Fibroblast of gingiva (primary cell): ENCODE results near the gene LRRC4C.

Source experiments
- DNase-seq: peaks from one replicate; pipeline ENCODE4 v3.0.0-alpha.2; 2011; ENCODE audit warnings: low read depth

The LRRC4C gene

GRCh38 chr11:41250408-41250935 is 209.0 kb downstream of the LRRC4C start:
- no peak for DNase-seq

- DNase-seq = no peak
These were observed 211.8 kb downstream of the LRRC4C start for GRCh38 chr11:41247621-41248020.

GRCh38 chr11:41246399-41246745 is 213.1 kb downstream of the LRRC4C start:
- DNase-seq = no peak

GRCh38 chr11:41245704-41246398 is 213.6 kb downstream of the LRRC4C start:
- DNase-seq = no peak

GRCh38 chr11:41245184-41245583 is 214.3 kb downstream of the LRRC4C start:
- no peak for DNase-seq

- no peak for DNase-seq
These were observed 222.1 kb downstream of the LRRC4C start for GRCh38 chr11:41237382-41237781.

- no peak for DNase-seq
These were observed 223.8 kb downstream of the LRRC4C start for GRCh38 chr11:41235668-41236067.

GRCh38 chr11:41225856-41226633 is 233.4 kb downstream of the LRRC4C start:
- DNase-seq = no peak

GRCh38 chr11:41222236-41222635 is 237.2 kb downstream of the LRRC4C start:
- DNase-seq = no peak

GRCh38 chr11:41206388-41206787 is 253.1 kb downstream of the LRRC4C start:
- DNase-seq = no peak

- DNase-seq = no peak
These were observed 258.3 kb downstream of the LRRC4C start for GRCh38 chr11:41201156-41201555.

- no peak for DNase-seq
These were observed 268.9 kb downstream of the LRRC4C start for GRCh38 chr11:41190437-41191082.

- no peak for DNase-seq
These were observed 269.6 kb downstream of the LRRC4C start for GRCh38 chr11:41189701-41190436.

- no peak for DNase-seq
These were observed 281.7 kb downstream of the LRRC4C start for GRCh38 chr11:41177791-41178190.

- DNase-seq = no peak
These were observed 284.0 kb downstream of the LRRC4C start for GRCh38 chr11:41175304-41175972.

- no peak for DNase-seq
These were observed 313.1 kb downstream of the LRRC4C start for GRCh38 chr11:41146326-41146725.

GRCh38 chr11:41145420-41145819 is 314.0 kb downstream of the LRRC4C start:
- DNase-seq = no peak

GRCh38 chr11:41134971-41135370 is 324.5 kb downstream of the LRRC4C start:
- DNase-seq = no peak

GRCh38 chr11:41133023-41133422 is 326.4 kb downstream of the LRRC4C start:
- DNase-seq = no peak

- no peak for DNase-seq
These were observed 337.9 kb downstream of the LRRC4C start for GRCh38 chr11:41121600-41121999.

- DNase-seq = no peak
These were observed 340.0 kb downstream of the LRRC4C start for GRCh38 chr11:41119484-41119883.

GRCh38 chr11:41118521-41118920 is 340.9 kb downstream of the LRRC4C start:
- no peak for DNase-seq
